ENCODE data around the gene LANCL2. TPM values are rescaled to one million over a fixed set of nuclear protein-coding genes. Genes with fewer than 3 reads are reported as not detected.

The LANCL2 gene
- total and polyA plus RNA-seq, 2 of the 4 experiments (the other 2 are of a cell fraction) = 11.7 to 17.9 TPM

DNA sequence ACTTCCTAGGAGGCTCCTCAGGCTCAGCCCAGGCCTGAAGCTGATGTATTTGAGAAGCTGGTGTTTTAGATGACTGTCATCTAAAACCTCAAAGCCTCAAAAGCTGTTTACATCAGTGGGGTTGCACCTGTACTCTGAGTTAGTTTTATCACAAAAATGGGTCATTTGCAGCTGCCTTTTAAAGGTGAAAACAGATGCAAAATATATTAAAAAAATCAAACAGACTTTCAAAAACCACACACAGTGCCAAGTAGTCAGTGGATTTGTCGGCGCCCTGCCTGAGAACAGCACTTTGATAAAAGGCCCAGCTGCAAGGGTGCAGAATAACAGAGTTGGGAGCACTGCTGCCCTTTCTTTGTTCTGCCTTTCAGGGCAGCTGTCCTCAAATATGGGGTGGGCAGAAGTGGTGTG lies 104.1 kb downstream of the LANCL2 start:
- in situ Hi-C loops (cut with MboI; ENCODE audit: low sequenced_read_pairs) = no loop called here
- no peak for DNase-seq
- no peak overlapping the region for H3K56ac ChIP-seq (ENCODE audit: extremely low read depth, insufficient read depth, low read length)

More for the DNA sequence above, 104.1 kb downstream of the LANCL2 start:
- Histone ChIP-seq H4K5ac (ENCODE audit: low read depth, low read length) (no peak overlapping the region), H4K8ac (ENCODE audit: low read depth in 2 of 2, low read length in 2 of 2) (no peak overlapping the region), H3K4ac (ENCODE audit: low read depth, low read length) (no peak overlapping the region), H3K79me1 (ENCODE audit: low read depth in 1 of 2, low read length in 2 of 2) (peaks cover 17 to 26% of the 10 kb centered on the region in 2 experiments; a peak in 3 of 4 replicates), H3K23ac (ENCODE audit: low read depth, low read length) (no peak overlapping the region), H4K91ac (ENCODE audit: insufficient read depth, low read depth, low read length) (no peak overlapping the region), H2BK5ac (ENCODE audit: low read depth, low read length, poor library complexity, severe bottlenecking) (no peak overlapping the region), H3K9ac (ENCODE audit: low read depth, low read length) (no peak overlapping the region), H3K4me1 (ENCODE audit: control insufficient read depth, insufficient read depth, low read length) (peaks cover 4% of the 10 kb centered on the region; the same call in 1 of the 2 replicates), H3K27ac (ENCODE audit: insufficient read depth, low read length) (no peak overlapping the region), H2BK20ac (ENCODE audit: low read depth, low read length) (no peak overlapping the region), H2AFZ (replicated peaks; ENCODE audit: low read length, poor library complexity) (no peak overlapping the region), H2BK15ac (ENCODE audit: low read depth, low read length) (no peak overlapping the region), H3K9me3 (ENCODE audit: control insufficient read depth, insufficient read depth, low read length) (no peaks in the 10 kb centered on the region), H3K27me3 (ENCODE audit: control insufficient read depth, insufficient read depth, low read length) (no peaks in the 10 kb centered on the region), H3K4me3 (ENCODE audit: insufficient read depth, low read depth, low read length) (no peak overlapping the region), H4K20me1 (ENCODE audit: insufficient read depth, low read length) (peaks cover 8% of the 10 kb centered on the region), H2BK120ac (ENCODE audit: low read depth, low read length) (no peak overlapping the region), H3K14ac (replicated peaks; ENCODE audit: low read depth, low read length) (no peak overlapping the region), H2AK5ac (ENCODE audit: low read depth, low read length) (no peak overlapping the region), H3K36me3 (ENCODE audit: control insufficient read depth, insufficient read depth, low read length) (peaks cover 20% of the 10 kb centered on the region), H3K4me2 (ENCODE audit: low read depth, low read length) (no peak overlapping the region), H2AK9ac (replicated peaks; ENCODE audit: low read depth, low read length, poor library complexity) (no peak overlapping the region), H3K9me1 (ENCODE audit: insufficient read depth, low read length) (no peaks in the 10 kb centered on the region; the same call in 1 of the 2 replicates), H3K18ac (ENCODE audit: low read depth, low read length) (no peak overlapping the region)
- ChIA-PET POLR2A (ENCODE audit: unreplicated experiment) (no interaction called here), CTCF (no interaction called here)
- no TSS peak for BruUV-seq (replicated peaks)
- dilution Hi-C loops (cut with HindIII; ENCODE audit: low sequenced_read_pairs, unreplicated experiment) (no loop called here), intact Hi-C loops (cut with micrococcal nuclease) (no loop called here)
- TF ChIP-seq MAZ (IDR thresholded peaks at IDR 0.05; ENCODE audit: borderline replicate concordance, low read depth, low read length) (no peak), RAD21 (IDR thresholded peaks at IDR 0.05; ENCODE audit: low read length) (no peak), MAFK (IDR thresholded peaks at IDR 0.05; ENCODE audit: low read depth, low read length) (no peak), CHD1 (IDR thresholded peaks at IDR 0.05; ENCODE audit: low read depth, low read length) (no peak), RCOR1 (IDR thresholded peaks at IDR 0.05; ENCODE audit: insufficient replicate concordance, low read length) (no peak), RFX5 (IDR thresholded peaks at IDR 0.05; ENCODE audit: low read depth, low read length) (no peak), SMC3 (IDR thresholded peaks at IDR 0.05; ENCODE audit: low read depth, low read length) (no peak)
- TF ChIP-seq, protein P1, sequence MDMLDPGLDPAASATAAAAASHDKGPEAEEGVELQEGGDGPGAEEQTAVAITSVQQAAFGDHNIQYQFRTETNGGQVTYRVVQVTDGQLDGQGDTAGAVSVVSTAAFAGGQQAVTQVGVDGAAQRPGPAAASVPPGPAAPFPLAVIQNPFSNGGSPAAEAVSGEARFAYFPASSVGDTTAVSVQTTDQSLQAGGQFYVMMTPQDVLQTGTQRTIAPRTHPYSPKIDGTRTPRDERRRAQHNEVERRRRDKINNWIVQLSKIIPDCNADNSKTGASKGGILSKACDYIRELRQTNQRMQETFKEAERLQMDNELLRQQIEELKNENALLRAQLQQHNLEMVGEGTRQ (IDR thresholded peaks at IDR 0.05; ENCODE audit: low read depth, low read length) = no peak
- TF ChIP-seq, protein P2, sequence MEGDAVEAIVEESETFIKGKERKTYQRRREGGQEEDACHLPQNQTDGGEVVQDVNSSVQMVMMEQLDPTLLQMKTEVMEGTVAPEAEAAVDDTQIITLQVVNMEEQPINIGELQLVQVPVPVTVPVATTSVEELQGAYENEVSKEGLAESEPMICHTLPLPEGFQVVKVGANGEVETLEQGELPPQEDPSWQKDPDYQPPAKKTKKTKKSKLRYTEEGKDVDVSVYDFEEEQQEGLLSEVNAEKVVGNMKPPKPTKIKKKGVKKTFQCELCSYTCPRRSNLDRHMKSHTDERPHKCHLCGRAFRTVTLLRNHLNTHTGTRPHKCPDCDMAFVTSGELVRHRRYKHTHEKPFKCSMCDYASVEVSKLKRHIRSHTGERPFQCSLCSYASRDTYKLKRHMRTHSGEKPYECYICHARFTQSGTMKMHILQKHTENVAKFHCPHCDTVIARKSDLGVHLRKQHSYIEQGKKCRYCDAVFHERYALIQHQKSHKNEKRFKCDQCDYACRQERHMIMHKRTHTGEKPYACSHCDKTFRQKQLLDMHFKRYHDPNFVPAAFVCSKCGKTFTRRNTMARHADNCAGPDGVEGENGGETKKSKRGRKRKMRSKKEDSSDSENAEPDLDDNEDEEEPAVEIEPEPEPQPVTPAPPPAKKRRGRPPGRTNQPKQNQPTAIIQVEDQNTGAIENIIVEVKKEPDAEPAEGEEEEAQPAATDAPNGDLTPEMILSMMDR (conservative IDR thresholded peaks at IDR 0.05; ENCODE audit: low read depth, low read length) = no peak
- no CpG with 5 or more reads among the region's 2 CpGs for WGBS, 2 experiments (ENCODE audit: extremely low coverage in 2 of 2, insufficient read length in 1 of 2)
- no peak for ATAC-seq (ENCODE audit: low read depth)

Data from IMR-90 (cell line).